Activated effector memory CD4-positive, alpha-beta T cell treated with Interleukin-2 at 50 U/mL for 16 hours (primary cell): ENCODE measurements around the gene POLR3F.
"Not testable (repeated sequence)": the region's sequence is repeated elsewhere in the genome, so short reads cannot be mapped to it uniquely, and the experiment has no call there.

ENCODE experiments used
- DNase-seq: peaks from one replicate; pipeline ENCODE4 v3.0.0-alpha.2; 2020

The POLR3F gene

GRCh38 chr20:18506744-18507143 is 39.6 kb downstream of the POLR3F start:
- no peak for DNase-seq

- peak; percentile 97 for DNase-seq
Observed at GRCh38 chr20:18507218-18508191, 40.3 kb downstream of the POLR3F start, which contains the start of gene SEC23B. Gene SEC23B (plus strand): TSS chr20:18507940. CDS start chr20:18510836, 2,896 bp downstream.

GRCh38 chr20:18511571-18511970 is 44.4 kb downstream of the POLR3F start:
- DNase-seq: no peak

GRCh38 chr20:18513208-18513607 is 46.0 kb downstream of the POLR3F start:
- no peak for DNase-seq

- no peak for DNase-seq
Observed at GRCh38 chr20:18514127-18514526, 46.9 kb downstream of the POLR3F start.

DNA sequence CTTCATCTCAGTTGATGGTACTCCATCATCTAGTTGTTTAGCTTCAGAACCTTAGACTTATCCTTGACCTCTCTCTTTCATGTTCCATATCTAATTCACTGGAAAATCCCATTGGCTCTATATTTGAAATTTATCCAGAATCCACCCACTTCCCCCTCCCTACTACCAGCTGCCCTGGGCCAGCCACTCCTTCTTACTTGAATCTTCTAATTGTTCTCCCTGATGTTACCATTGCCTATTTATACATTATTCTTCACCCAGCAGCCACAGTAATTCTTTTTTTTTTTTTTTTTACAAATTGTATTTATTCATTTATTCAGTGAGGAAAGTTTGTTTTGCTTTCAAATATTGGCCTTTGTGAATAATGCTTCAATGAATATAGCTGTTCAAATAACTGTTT is 48.8 kb downstream of the POLR3F start:
- DNase-seq: no peak

DNA sequence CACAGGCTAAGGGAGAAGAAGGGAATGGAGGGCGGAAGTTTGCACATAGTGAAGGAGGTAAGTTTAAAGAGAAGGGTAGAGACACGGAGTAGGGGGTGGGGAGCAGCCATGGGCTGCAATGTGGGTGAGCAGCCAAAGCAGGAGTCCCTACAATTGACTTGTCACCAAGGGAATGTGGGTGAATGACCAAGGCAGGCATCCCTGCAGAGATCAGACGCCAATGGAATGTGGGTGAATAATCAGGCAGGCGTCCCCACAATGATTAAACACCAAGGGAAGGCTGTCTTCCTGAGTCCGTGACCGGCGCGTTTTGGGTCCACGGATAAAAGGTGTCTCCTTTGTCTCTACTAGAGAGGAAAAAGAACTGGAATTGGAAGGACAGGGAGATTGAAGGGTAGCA is 54.9 kb downstream of the POLR3F start:
- DNase-seq: not testable (repeated sequence)

DNA sequence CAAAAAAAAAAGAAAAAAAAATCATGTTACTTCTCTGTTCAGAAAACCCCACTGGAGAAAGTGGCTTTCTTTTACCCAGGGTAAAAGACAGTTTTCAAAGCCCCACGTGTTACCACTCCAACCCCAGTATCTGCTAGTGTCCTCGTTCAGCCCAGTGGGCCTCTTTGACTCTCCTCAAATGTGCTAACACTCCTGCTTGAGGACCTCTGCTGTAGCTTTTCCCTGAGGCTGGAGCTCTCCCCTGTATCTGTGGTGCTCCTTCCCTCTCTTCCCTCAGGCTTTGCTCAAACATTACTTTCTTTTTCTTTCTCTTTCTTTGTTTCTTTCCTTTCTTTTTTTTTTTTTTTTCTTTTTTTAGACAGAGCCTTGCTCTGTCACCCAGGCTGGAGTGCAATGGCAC is 55.9 kb downstream of the POLR3F start:
- DNase-seq: no peak

GRCh38 chr20:18524646-18525045 is 57.5 kb downstream of the POLR3F start:
- no peak for DNase-seq

GRCh38 chr20:18526761-18527160 is 59.6 kb downstream of the POLR3F start:
- DNase-seq: not testable (repeated sequence)

DNA sequence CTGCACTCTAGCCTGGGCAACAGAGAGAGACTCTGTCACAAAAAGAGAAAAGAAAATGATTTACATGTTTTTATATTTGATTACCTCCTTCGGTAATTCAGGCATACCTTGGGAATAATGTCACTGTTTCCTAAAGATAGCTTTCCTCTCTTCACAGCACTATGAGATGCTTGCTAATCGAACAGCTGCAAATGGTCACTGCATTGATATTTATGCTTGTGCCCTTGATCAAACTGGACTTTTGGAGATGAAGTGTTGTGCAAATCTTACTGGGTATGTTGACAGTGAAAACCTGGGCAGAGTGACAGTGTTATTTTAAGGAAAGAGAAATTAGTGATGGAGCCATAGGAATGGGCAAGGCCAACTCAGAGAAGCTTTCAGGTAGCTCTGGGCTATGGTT is 60.1 kb downstream of the POLR3F start:
- no peak for DNase-seq

- no peak for DNase-seq
Observed at GRCh38 chr20:18527836-18528235, 60.6 kb downstream of the POLR3F start.

DNA sequence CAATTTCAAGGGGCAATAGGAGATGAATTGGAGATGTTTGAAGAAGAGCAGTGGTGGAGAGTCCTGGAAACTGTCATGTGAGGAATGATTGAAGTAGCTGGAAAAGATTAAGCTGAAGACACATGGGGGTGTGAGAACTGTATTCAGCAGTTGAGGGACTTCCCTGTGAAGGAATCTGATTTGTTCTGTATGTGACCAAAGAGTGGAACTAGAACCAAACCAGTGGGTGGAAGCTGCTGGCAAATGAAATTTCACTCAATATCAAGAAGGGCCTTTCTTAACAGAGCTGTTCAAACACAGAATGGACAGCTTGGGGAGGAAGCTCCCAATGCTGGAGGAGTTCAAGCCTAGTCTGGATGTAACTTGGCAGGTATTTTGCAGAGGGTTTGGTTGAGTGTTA is 61.9 kb downstream of the POLR3F start:
- no peak for DNase-seq

GRCh38 chr20:18532626-18533025 is 65.4 kb downstream of the POLR3F start:
- no peak for DNase-seq

DNA sequence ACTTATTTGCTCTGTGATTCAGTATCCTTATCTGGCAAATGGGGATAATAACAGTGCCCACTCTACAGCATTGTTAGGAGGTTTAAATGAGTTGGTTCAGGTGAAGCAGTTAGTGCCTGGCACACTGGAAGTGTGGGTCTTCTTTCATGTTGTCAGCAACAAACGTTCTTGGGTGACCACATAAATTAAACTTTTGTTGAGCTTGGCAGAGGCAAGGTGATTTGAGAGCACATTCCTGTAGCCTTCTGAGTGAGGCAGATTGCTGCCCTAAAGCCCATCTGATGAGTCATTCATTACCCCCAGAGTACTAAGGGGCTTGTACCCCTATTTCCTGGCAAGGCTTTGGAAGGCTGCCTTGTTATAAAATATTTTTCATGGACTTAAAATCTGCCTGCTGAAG is 66.3 kb downstream of the POLR3F start:
- DNase-seq: no peak

- no peak for DNase-seq
Observed at GRCh38 chr20:18533978-18534644, 66.9 kb downstream of the POLR3F start.
